Immature natural killer cell (primary cell): Measurements from ENCODE around the gene SLC16A9. TPM values are rescaled to one million over a fixed set of nuclear protein-coding genes. Genes with fewer than 3 reads are reported as not detected.
"Not testable (repeated sequence)": the region's sequence is repeated elsewhere in the genome, so short reads cannot be mapped to it uniquely, and the experiment has no call there.

ENCODE experiments used
- DNase-seq, 3 donors: peaks; one replicate each; pipeline ENCODE4 v3.0.0; 2022; ENCODE audit warnings: mixed read lengths in 1 of 3
- H3K27ac Mint-ChIP-seq, 6 donors: one replicate each; pipeline ENCODE4 v1.8.0; 2020; ENCODE audit warnings: mixed read lengths in 6 of 6, mild to moderate bottlenecking in 5 of 6, inconsistent platforms in 4 of 6, moderate library complexity in 3 of 6
- H3K27me3 Mint-ChIP-seq, 3 donors: one replicate each; pipeline ENCODE4 v1.8.0; 2020 to 2021; ENCODE audit warnings: low read depth in 3 of 3, mild to moderate bottlenecking in 3 of 3, mixed read lengths in 3 of 3, moderate library complexity in 3 of 3, inconsistent platforms in 1 of 3
- H3K36me3 Mint-ChIP-seq, 3 donors: one replicate each; pipeline ENCODE4 v1.8.0; 2020; ENCODE audit warnings: mixed read lengths in 3 of 3, inconsistent platforms in 2 of 3, mild to moderate bottlenecking in 2 of 3
- H3K4me1 Mint-ChIP-seq, 2 donors: one replicate each; pipeline ENCODE4 v1.8.0; 2020; ENCODE audit warnings: inconsistent platforms in 2 of 2, mild to moderate bottlenecking in 2 of 2, mixed read lengths in 2 of 2, moderate library complexity in 1 of 2
- H3K4me3 Mint-ChIP-seq, 5 donors: one replicate each; pipeline ENCODE4 v1.8.0; 2020; ENCODE audit warnings: mild to moderate bottlenecking in 5 of 5, mixed read lengths in 5 of 5, inconsistent platforms in 3 of 5, moderate library complexity in 3 of 5
- H3K9me3 Mint-ChIP-seq, 6 donors: one replicate each; pipeline ENCODE4 v1.8.0; 2020; ENCODE audit warnings: mild to moderate bottlenecking in 6 of 6, mixed read lengths in 6 of 6, inconsistent platforms in 4 of 6, moderate library complexity in 3 of 6
- polyA plus RNA-seq, 3 donors: library from polyadenylated mRNA; unstranded; fragments of 300-500 nt; fragmentation: Illumina TruSeq; gene quantifications; one replicate each; pipeline ENCODE4 v1.2.3, GENCODE V29; 2021

Gene SLC16A9
- polyA plus RNA-seq, 3 donors from 2014 or later: not detected

- no peak overlapping the region for H3K4me3 Mint-ChIP-seq
- no peak for DNase-seq
- H3K36me3 Mint-ChIP-seq: no peaks in the 10 kb centered on the region
- no peak overlapping the region for H3K27ac Mint-ChIP-seq
- peaks cover 0 to 3% (median 0%) of the 10 kb centered on the region in 6 donors for H3K9me3 Mint-ChIP-seq
- H3K27me3 Mint-ChIP-seq: peaks cover 0 to 10% (median 1%) of the 10 kb centered on the region in 3 donors
- H3K4me1 Mint-ChIP-seq: no peaks in the 10 kb centered on the region
Observed at GRCh38 chr10:59680199-59680598, 29.5 kb downstream of the SLC16A9 start.

GRCh38 chr10:59678884-59679301 lies 30.8 kb downstream of the SLC16A9 start:
- H3K4me3 Mint-ChIP-seq: no peak overlapping the region
- no peaks in the 10 kb centered on the region for H3K36me3 Mint-ChIP-seq
- no peak overlapping the region for H3K27ac Mint-ChIP-seq
- peaks cover 0 to 3% (median 0%) of the 10 kb centered on the region in 6 donors for H3K9me3 Mint-ChIP-seq
- H3K4me1 Mint-ChIP-seq: no peaks in the 10 kb centered on the region
- no peak for DNase-seq
- H3K27me3 Mint-ChIP-seq: peaks cover 0 to 5% (median 0%) of the 10 kb centered on the region in 3 donors

DNA sequence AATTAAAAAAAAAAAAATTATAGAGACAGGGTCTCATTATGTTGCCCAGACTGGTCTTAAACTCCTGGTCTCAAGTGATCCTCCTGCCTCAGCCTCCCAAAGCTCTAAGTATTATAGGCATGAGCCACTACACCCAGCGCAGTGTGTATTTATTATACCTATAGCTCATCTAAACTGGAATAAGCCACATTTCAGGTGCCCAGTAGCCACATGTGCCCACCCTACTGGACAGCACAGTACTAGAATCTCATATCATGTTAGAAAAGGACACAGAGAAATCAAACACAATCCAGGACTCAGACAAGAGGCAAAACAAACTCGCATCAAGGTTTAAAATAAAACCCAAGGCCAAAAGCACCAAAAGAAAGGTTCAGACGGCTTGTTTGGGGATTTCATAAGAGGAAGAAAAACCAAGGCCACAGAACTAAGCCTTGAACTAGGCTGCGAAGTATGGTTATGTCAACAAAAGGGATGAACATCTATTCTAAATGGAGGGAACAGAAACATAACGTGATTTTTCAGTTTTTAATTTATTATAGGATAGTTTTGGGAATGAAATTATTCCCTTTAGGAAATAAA lies 32.3 kb downstream of the SLC16A9 start:
- Mint-ChIP-seq H3K9me3 (peaks cover 0 to 3% (median 0%) of the 10 kb centered on the region in 6 donors), H3K36me3 (no peaks in the 10 kb centered on the region), H3K27ac (no peak overlapping the region), H3K27me3 (peaks cover 0 to 5% (median 0%) of the 10 kb centered on the region in 3 donors), H3K4me3 (no peak overlapping the region), H3K4me1 (no peaks in the 10 kb centered on the region)
- no peak for DNase-seq

- no peak overlapping the region for H3K27ac Mint-ChIP-seq
- no peaks in the 10 kb centered on the region for H3K36me3 Mint-ChIP-seq
- peaks cover 0 to 2% (median 0%) of the 10 kb centered on the region in 3 donors for H3K27me3 Mint-ChIP-seq
- no peak overlapping the region for H3K4me3 Mint-ChIP-seq
- H3K9me3 Mint-ChIP-seq: peaks cover 0 to 3% (median 0%) of the 10 kb centered on the region in 6 donors
- DNase-seq: no peak
- no peaks in the 10 kb centered on the region for H3K4me1 Mint-ChIP-seq
Observed at GRCh38 chr10:59675812-59676211, 33.8 kb downstream of the SLC16A9 start.

DNA sequence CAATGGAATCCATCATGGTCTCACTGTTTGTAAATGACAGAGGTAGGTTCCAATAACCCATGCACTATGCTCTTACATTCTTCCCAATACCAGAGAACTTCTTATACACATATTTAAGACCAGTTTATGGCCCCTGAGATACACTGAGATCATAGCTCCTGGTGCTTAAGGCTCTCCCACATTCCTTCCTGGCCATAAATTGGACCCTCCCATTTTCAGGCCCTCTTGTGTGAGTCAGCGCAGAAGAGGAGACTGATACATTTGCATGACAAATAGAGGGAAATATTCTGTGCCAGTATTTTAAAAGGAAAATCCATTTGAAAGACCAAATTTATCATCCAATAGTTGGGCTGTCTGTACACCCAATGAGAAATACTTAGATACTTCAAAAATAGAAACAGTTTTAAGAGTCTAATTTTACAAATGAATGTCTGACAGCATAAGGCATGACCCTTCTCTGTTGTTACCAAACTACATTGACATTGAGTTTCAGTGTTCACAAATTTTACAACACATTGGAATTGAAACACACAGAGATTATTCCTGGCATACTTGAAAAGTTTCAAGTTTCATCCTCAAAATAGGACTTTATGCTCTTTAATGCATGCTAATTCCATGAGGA lies 35.3 kb downstream of the SLC16A9 start:
- Mint-ChIP-seq H3K9me3 (peaks cover 0 to 3% (median 0%) of the 10 kb centered on the region in 6 donors), H3K4me1 (no peaks in the 10 kb centered on the region), H3K4me3 (no peak overlapping the region), H3K36me3 (no peaks in the 10 kb centered on the region), H3K27me3 (peaks cover 0 to 2% (median 0%) of the 10 kb centered on the region in 3 donors), H3K27ac (no peak overlapping the region)
- no peak for DNase-seq

- Mint-ChIP-seq H3K4me3 (no peak overlapping the region), H3K9me3 (peaks cover 0 to 3% (median 0%) of the 10 kb centered on the region in 6 donors), H3K27ac (no peak overlapping the region), H3K36me3 (no peaks in the 10 kb centered on the region), H3K27me3 (no peaks in the 10 kb centered on the region), H3K4me1 (no peaks in the 10 kb centered on the region)
- DNase-seq: no peak
Observed at GRCh38 chr10:59672150-59672875, 37.3 kb downstream of the SLC16A9 start.

- peaks cover 0 to 1% (median 0%) of the 10 kb centered on the region in 6 donors for H3K9me3 Mint-ChIP-seq
Observed at GRCh38 chr10:59670269-59670668, 39.4 kb downstream of the SLC16A9 start.

DNA sequence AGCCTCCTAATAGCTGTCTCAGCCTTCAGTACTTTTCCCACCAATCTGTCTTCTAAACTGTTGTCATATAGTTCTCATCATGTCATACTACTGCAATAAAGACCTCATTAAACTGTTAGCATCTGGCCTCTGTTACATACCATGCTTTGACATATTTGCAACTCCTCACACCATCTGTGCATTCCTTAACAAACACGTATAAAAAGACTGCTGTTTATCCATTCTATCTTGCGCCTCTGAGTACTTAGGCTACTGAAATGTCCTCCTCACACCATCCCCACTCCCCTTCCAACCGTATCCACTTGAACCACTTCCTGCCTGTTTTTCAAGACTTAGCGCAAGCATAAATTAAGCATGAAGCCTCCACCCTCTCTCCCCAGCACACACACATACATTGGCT lies 41.6 kb downstream of the SLC16A9 start:
- Mint-ChIP-seq H3K27me3 (peaks cover 0 to 1% (median 0%) of the 10 kb centered on the region in 3 donors), H3K36me3 (no peaks in the 10 kb centered on the region), H3K4me3 (no peak overlapping the region), H3K4me1 (no peaks in the 10 kb centered on the region), H3K9me3 (no peaks in the 10 kb centered on the region), H3K27ac (no peak overlapping the region)
- no peak for DNase-seq

More at GRCh38 chr10:59670269-59670668, 39.4 kb downstream of the SLC16A9 start:
- Mint-ChIP-seq H3K27ac (no peak overlapping the region), H3K36me3 (no peaks in the 10 kb centered on the region), H3K4me1 (no peaks in the 10 kb centered on the region), H3K4me3 (no peak overlapping the region), H3K27me3 (no peaks in the 10 kb centered on the region)
- DNase-seq: no peak

DNA sequence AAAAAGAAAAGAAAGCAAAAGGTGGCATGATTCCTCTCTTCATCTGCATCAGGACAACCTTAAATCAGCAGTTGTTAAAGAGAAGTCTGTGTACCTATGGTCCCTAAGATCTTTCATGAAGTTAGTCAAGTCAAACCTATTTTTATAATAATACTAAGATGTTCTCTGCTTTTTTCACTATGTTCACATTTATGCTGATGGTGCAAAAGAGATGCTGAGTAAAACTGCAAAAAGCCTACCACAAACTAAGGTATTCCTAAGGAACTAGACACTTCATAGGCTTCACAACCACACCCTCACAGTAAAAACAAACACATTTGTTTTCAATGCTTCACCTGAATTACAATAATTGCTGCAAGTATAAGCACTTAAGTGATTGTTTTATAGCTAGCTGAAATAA lies 43.3 kb downstream of the SLC16A9 start:
- Mint-ChIP-seq H3K9me3 (peaks cover 0 to 2% (median 0%) of the 10 kb centered on the region in 6 donors), H3K27me3 (peaks cover 0 to 2% (median 0%) of the 10 kb centered on the region in 3 donors), H3K4me1 (no peaks in the 10 kb centered on the region), H3K4me3 (no peak overlapping the region), H3K36me3 (no peaks in the 10 kb centered on the region), H3K27ac (no peak overlapping the region)
- DNase-seq: no peak

DNA sequence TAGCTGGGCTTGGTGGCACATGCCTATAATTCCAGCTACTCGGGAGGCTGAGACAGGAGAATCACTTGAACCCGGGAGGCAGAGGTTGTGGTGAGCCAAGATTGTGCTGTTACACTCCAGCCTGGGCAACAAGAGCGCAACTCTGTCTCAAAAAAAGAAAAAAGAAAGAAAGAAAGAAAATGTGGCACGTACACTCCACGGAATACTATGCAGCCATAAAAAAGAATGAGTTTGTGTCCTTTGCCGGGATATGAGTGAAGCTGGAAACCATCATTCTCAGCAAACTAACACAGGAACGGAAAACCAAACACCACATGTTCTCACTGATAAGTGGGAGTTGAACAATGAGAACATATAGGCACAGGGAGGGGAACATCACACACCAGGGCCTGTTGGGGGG lies 46.4 kb downstream of the SLC16A9 start:
- H3K4me3 Mint-ChIP-seq, H3K4me1 Mint-ChIP-seq, H3K27ac Mint-ChIP-seq, DNase-seq, H3K9me3 Mint-ChIP-seq, H3K36me3 Mint-ChIP-seq, H3K27me3 Mint-ChIP-seq: not testable (repeated sequence)

GRCh38 chr10:59657724-59658123 lies 51.9 kb downstream of the SLC16A9 start:
- Mint-ChIP-seq H3K36me3 (no peaks in the 10 kb centered on the region), H3K9me3 (peaks cover 0 to 4% (median under 1%) of the 10 kb centered on the region in 6 donors), H3K27ac (no peak overlapping the region), H3K27me3 (peaks cover 0 to 1% (median 0%) of the 10 kb centered on the region in 3 donors), H3K4me1 (peaks cover 0 to 8% of the 10 kb centered on the region in 2 donors), H3K4me3 (no peak overlapping the region)
- DNase-seq: no peak

DNA sequence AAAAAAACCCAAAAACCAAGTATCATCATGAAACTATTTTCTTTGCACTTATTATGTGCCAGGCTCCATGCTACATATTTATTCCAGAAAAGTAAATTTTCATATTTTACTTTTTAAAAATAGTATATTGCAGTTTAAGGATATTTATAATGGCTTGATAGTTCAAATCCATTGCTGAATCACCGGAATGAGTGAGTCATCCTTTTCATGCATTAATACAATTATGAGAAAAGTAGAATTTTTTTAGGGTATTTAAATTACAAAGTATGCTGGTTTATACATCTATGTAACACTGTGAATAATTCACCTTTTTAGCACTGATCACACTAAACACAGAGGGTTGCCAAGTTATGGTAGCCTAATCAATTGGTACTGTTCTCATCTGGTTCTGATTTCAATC lies 54.3 kb downstream of the SLC16A9 start:
- no peak for DNase-seq
- Mint-ChIP-seq H3K36me3 (no peaks in the 10 kb centered on the region), H3K4me1 (peaks cover 0 to 8% of the 10 kb centered on the region in 2 donors), H3K4me3 (no peak overlapping the region), H3K27ac (no peak overlapping the region), H3K9me3 (peaks cover 0 to 3% (median under 1%) of the 10 kb centered on the region in 6 donors), H3K27me3 (peaks cover 0 to 1% (median 0%) of the 10 kb centered on the region in 3 donors)

- Mint-ChIP-seq H3K4me1 (peaks cover 0 to 8% of the 10 kb centered on the region in 2 donors), H3K27me3 (peaks cover 0 to 1% (median 0%) of the 10 kb centered on the region in 3 donors), H3K36me3 (no peaks in the 10 kb centered on the region), H3K4me3 (no peak overlapping the region), H3K9me3 (peaks cover 0 to 2% (median 0%) of the 10 kb centered on the region in 6 donors), H3K27ac (no peak overlapping the region)
- DNase-seq: no peak
Observed at GRCh38 chr10:59654007-59654406, 55.6 kb downstream of the SLC16A9 start.

GRCh38 chr10:59651902-59652301 lies 57.7 kb downstream of the SLC16A9 start:
- H3K27me3 Mint-ChIP-seq: peaks cover 0 to 3% (median 0%) of the 10 kb centered on the region in 3 donors
- peaks cover 0 to 8% of the 10 kb centered on the region in 2 donors for H3K4me1 Mint-ChIP-seq
- no peak overlapping the region for H3K4me3 Mint-ChIP-seq
- peaks cover 0 to 5% (median 0%) of the 10 kb centered on the region in 6 donors for H3K9me3 Mint-ChIP-seq
- H3K36me3 Mint-ChIP-seq: no peaks in the 10 kb centered on the region
- H3K27ac Mint-ChIP-seq: no peak overlapping the region
- no peak for DNase-seq
